ENCODE results near the gene SRRM2. TPM values are rescaled to one million over a fixed set of nuclear protein-coding genes. Genes with fewer than 3 reads are reported as not detected.

The SRRM2 gene
- total RNA-seq, 1 donor from 2014 or later: 30.5 TPM

DNA sequence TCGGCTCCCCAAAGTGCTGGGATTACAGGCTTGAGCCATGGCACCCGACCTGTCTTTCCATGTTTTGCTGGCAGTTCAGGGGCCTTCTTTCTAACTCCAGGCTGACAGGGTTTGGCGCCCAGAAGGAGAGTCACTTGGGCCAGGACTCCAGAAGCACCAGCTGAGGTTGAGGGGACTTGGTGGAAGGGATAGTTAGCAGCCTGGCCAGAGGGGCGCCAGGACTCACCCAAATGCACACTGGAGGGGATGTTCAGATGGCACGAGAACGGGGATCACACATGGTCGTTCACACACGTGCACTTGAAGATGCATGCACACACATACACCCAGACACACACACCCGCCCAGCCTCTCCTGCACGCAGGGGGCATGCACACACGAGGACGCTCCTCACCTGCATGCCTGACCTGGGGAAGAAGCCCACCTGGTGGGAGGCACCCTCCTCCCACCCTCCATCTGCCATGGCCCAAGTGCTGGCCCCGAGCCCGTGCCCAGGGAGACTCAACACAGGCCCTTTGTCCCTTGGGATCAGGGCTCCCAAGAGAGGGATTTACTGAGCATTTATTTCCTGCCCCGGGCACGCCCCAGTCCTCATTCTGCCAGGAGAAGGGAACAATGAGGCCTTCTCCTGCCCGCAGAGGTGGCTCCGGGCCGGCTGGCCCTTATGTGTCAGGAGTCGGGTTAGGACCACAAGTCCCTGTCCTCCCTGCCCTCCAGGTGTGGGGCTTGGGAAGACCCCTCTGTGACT, 62.3 kb downstream of the SRRM2 start:
- Histone ChIP-seq H3K27me3 (ENCODE audit: control insufficient read depth, insufficient read depth, low read length) (peaks cover 8% of the 10 kb centered on the region), H3K4me3 (ENCODE audit: low read depth, low read length) (no peak overlapping the region), H3K36me3 (ENCODE audit: control insufficient read depth, insufficient read depth, low read length) (no peaks in the 10 kb centered on the region)
- TF ChIP-seq, protein P1, sequence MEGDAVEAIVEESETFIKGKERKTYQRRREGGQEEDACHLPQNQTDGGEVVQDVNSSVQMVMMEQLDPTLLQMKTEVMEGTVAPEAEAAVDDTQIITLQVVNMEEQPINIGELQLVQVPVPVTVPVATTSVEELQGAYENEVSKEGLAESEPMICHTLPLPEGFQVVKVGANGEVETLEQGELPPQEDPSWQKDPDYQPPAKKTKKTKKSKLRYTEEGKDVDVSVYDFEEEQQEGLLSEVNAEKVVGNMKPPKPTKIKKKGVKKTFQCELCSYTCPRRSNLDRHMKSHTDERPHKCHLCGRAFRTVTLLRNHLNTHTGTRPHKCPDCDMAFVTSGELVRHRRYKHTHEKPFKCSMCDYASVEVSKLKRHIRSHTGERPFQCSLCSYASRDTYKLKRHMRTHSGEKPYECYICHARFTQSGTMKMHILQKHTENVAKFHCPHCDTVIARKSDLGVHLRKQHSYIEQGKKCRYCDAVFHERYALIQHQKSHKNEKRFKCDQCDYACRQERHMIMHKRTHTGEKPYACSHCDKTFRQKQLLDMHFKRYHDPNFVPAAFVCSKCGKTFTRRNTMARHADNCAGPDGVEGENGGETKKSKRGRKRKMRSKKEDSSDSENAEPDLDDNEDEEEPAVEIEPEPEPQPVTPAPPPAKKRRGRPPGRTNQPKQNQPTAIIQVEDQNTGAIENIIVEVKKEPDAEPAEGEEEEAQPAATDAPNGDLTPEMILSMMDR (IDR thresholded peaks at IDR 0.05; ENCODE audit: insufficient read depth, low read length, severe bottlenecking): no peak
- FAIRE-seq (no peak), DNase-seq (ENCODE audit: low read depth) (no peak)

DNA sequence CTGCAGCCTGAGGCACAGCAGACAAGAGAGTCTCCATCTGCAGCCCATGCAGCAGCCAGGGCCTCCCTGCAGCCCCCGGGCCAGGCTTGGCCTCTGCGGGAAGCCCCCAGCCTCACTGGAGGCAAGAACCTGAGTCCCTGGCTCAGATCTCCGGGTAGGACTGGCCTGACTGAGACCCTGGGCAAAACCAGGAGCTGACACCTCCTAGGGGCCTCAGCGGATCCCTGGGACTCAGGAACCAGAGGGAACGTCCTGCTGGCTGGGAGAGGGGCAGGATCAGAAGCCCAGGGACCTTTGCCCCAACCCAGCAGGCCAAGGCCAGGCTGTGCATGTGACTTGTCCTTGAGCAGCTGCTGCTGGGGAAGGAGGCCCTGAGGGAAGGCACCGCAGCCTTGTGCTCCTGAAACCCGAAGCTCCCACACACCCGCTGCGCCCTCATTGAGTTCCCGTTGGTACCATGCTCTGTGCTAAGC, 62.9 kb downstream of the SRRM2 start:
- FAIRE-seq (no peak), DNase-seq (ENCODE audit: low read depth) (no peak)
- Histone ChIP-seq H3K36me3 (ENCODE audit: control insufficient read depth, insufficient read depth, low read length) (no peaks in the 10 kb centered on the region), H3K4me3 (ENCODE audit: low read depth, low read length) (no peak overlapping the region), H3K27me3 (ENCODE audit: control insufficient read depth, insufficient read depth, low read length) (peaks cover 11% of the 10 kb centered on the region)
- TF ChIP-seq, protein P1 (IDR thresholded peaks at IDR 0.05; ENCODE audit: insufficient read depth, low read length, severe bottlenecking): no peak

DNA sequence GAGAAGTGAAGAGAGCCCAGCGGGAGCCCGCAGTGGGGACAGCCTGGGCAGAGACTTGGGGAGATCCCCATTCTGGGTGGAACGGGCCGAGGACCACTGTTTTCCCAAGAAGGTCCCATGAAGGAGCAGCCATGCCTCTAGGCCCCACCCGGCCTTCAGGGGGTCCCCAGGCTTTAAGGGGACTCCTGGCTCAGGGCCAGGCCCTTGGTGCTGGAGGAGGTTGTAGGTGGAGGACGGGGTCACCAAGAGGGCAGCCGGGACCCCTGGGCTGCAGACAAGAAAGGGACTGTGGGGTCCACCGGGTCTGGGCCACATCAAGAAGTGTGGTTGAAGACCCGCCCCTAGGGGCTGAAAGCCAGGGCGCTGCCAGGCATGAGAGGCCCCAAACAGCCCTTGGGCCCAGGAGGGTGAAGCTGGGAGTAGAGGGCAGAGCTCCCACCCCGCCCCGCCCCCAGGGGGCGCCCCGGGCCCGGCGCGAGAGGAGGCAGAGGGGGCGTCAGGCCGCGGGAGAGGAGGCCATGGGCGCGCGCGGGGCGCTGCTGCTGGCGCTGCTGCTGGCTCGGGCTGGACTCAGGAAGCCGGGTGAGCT, 64.4 kb downstream of the SRRM2 start, which contains the start of gene PRSS21:
Gene PRSS21, plus strand, starts transcription at position 487 of the 589 bp plus-strand sequence. Its CDS starts 32 bp downstream, at position 519.
- Histone ChIP-seq H3K36me3 (ENCODE audit: control insufficient read depth, insufficient read depth, low read length) (no peaks in the 10 kb centered on the region), H3K4me3 (ENCODE audit: low read depth, low read length) (no peak within 1 kb of the TSS), H3K27me3 (ENCODE audit: control insufficient read depth, insufficient read depth, low read length) (peaks cover 9% of the 10 kb centered on the region)
- DNase-seq (ENCODE audit: low read depth) (no peak), FAIRE-seq (no peak)
- TF ChIP-seq, protein P1 (IDR thresholded peaks at IDR 0.05; ENCODE audit: insufficient read depth, low read length, severe bottlenecking): peak; percentile 7

DNA sequence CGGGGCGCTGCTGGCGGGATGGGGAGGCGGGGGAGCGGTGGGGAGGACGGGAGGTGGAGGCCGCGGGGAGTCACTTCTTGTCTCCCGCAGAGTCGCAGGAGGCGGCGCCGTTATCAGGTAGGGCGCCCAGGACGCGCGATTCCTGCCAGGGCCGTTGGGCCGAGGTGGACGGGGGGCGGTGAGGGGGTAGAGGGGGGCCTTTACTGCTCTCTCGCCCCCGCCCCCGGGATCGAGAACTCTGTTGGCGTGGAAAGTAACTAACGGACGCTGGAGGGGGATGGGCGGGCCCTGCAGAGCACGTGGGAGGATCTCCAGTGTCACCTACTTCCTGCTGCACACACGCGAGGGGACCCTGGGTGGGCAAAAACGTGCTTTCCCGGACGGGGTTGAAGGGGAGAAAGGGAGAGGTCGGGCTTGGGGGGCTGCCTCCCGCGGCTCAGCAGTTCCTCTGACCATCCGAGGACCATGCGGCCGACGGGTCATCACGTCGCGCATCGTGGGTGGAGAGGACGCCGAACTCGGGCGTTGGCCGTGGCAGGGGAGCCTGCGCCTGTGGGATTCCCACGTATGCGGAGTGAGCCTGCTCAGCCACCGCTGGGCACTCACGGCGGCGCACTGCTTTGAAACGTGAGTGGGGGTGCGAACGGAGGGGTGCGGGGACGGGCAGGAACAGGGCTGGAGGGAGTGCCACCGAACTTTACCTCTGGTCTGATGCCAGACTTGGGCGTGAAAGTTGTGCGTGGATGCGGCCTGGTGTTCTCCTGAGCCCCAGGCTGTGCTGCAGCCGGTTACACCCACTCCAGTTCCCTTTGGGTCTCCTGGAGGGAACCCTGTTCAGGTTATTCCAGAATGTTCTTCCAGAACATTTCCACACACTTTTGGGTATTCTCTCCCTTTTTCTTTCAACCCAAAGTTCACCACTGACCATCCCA, 65.2 kb downstream of the SRRM2 start:
- H3K4me3 ChIP-seq (ENCODE audit: low read depth, low read length): no peak overlapping the region
- TF ChIP-seq, protein P1 (IDR thresholded peaks at IDR 0.05; ENCODE audit: insufficient read depth, low read length, severe bottlenecking): no peak
- H3K36me3 ChIP-seq (ENCODE audit: control insufficient read depth, insufficient read depth, low read length): no peaks in the 10 kb centered on the region
- DNase-seq (ENCODE audit: low read depth) (no peak), FAIRE-seq (no peak)
- H3K27me3 ChIP-seq (ENCODE audit: control insufficient read depth, insufficient read depth, low read length): peaks cover 9% of the 10 kb centered on the region

DNA sequence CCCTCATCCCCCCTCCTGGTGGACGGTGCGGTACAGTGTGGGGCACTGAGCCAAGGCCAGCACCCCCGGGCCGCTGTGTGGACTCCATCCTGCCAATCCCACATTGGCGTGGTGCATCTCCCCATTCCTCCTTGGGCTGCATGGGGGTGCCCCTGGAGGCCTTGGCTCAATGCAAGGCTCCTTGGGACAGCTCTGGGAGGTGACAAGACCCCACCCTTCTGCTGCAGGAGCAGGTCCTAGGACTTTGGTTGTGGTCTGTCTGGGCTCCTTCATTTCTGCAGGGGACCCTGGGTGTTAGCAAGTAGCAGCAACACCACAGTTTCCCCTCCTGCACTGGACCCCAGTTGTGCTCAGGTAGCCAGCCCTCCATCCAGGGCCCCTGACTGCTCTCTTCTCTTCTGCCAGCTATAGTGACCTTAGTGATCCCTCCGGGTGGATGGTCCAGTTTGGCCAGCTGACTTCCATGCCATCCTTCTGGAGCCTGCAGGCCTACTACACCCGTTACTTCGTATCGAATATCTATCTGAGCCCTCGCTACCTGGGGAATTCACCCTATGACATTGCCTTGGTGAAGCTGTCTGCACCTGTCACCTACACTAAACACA, 65.9 kb downstream of the SRRM2 start:
- Histone ChIP-seq H3K4me3 (ENCODE audit: low read depth, low read length) (no peak overlapping the region), H3K36me3 (ENCODE audit: control insufficient read depth, insufficient read depth, low read length) (no peaks in the 10 kb centered on the region), H3K27me3 (ENCODE audit: control insufficient read depth, insufficient read depth, low read length) (peaks cover 9% of the 10 kb centered on the region)
- FAIRE-seq (no peak), DNase-seq (ENCODE audit: low read depth) (no peak)
- TF ChIP-seq, protein P1 (IDR thresholded peaks at IDR 0.05; ENCODE audit: insufficient read depth, low read length, severe bottlenecking): no peak
